ENCODE results near the gene CBFA2T3. TPM values are rescaled to one million over a fixed set of nuclear protein-coding genes. Genes with fewer than 3 reads are reported as not detected.

CBFA2T3 gene
- total and polyA plus RNA-seq, 2 of the 13 experiments (the other 11 are each of a cell fraction or from before 2014, with no cell fraction given): 0.05 TPM; not detected in 1

DNA sequence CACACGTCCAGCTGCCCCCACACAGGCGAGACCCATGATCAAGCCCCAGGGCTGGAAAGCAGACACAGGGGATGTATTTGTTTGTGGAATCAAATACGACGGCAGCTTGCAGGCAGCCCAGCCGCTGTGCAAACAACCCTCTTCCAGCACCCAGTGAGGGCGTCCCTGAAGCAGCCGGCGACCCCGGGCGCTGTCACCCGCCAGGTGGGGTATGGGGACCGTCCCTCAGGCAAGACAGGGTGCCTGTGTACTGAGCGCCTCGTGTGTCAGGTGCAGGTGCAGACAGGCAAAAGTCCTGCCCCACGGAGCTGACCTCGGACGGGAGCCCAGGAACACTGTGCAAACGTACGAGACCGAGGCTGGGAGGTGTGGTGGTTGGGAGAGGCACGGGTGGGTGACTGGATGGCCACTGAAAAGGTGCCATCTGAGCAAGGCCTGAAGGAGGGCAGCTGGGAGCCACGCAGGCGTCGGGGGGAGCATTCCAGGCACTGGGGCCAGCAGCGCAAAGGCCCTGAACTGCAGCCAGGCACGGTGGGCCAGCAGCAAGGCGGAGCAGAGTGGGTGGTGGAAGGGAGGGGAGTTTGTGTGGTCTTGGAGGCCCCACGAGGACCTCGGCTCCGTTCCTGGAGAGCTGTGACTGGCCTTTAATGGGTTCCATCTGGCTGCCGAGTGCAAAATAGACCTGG lies 48.5 kb downstream of the CBFA2T3 start (continued):
- TF ChIP-seq, protein P1, sequence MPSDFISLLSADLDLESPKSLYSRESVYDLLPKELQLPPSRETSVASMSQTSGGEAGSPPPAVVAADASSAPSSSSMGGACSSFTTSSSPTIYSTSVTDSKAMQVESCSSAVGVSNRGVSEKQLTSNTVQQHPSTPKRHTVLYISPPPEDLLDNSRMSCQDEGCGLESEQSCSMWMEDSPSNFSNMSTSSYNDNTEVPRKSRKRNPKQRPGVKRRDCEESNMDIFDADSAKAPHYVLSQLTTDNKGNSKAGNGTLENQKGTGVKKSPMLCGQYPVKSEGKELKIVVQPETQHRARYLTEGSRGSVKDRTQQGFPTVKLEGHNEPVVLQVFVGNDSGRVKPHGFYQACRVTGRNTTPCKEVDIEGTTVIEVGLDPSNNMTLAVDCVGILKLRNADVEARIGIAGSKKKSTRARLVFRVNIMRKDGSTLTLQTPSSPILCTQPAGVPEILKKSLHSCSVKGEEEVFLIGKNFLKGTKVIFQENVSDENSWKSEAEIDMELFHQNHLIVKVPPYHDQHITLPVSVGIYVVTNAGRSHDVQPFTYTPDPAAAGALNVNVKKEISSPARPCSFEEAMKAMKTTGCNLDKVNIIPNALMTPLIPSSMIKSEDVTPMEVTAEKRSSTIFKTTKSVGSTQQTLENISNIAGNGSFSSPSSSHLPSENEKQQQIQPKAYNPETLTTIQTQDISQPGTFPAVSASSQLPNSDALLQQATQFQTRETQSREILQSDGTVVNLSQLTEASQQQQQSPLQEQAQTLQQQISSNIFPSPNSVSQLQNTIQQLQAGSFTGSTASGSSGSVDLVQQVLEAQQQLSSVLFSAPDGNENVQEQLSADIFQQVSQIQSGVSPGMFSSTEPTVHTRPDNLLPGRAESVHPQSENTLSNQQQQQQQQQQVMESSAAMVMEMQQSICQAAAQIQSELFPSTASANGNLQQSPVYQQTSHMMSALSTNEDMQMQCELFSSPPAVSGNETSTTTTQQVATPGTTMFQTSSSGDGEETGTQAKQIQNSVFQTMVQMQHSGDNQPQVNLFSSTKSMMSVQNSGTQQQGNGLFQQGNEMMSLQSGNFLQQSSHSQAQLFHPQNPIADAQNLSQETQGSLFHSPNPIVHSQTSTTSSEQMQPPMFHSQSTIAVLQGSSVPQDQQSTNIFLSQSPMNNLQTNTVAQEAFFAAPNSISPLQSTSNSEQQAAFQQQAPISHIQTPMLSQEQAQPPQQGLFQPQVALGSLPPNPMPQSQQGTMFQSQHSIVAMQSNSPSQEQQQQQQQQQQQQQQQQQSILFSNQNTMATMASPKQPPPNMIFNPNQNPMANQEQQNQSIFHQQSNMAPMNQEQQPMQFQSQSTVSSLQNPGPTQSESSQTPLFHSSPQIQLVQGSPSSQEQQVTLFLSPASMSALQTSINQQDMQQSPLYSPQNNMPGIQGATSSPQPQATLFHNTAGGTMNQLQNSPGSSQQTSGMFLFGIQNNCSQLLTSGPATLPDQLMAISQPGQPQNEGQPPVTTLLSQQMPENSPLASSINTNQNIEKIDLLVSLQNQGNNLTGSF (CRISPR knock-in tag; IDR thresholded peaks at IDR 0.05): no peak
- TF ChIP-seq, protein P2, sequence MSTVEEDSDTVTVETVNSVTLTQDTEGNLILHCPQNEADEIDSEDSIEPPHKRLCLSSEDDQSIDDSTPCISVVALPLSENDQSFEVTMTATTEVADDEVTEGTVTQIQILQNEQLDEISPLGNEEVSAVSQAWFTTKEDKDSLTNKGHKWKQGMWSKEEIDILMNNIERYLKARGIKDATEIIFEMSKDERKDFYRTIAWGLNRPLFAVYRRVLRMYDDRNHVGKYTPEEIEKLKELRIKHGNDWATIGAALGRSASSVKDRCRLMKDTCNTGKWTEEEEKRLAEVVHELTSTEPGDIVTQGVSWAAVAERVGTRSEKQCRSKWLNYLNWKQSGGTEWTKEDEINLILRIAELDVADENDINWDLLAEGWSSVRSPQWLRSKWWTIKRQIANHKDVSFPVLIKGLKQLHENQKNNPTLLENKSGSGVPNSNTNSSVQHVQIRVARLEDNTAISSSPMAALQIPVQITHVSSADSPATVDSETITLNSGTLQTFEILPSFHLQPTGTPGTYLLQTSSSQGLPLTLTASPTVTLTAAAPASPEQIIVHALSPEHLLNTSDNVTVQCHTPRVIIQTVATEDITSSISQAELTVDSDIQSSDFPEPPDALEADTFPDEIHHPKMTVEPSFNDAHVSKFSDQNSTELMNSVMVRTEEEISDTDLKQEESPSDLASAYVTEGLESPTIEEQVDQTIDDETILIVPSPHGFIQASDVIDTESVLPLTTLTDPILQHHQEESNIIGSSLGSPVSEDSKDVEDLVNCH (CRISPR knock-in tag; IDR thresholded peaks at IDR 0.05): no peak

DNA sequence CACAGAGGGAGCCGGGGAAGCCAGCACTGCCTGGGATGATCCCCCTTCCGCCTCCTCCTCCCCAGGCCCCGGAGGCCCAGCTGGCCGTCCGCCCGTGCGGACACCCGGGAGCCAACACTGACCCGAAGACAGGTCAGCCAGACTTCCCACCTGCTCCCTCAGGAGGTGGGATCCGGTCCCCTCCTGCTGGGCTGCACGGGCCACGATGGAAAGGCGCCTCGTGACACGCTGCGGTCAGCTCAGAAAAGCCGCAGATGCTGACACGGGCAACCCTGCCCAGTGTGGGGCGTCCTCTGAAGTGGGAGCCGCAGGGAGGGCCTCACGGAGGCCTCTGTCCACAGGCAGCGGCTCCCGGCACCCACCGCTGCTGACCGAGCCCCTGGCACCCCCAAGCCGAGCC lies 49.3 kb downstream of the CBFA2T3 start:
- H2AFZ ChIP-seq (ENCODE audit: low read length): no peak overlapping the region
- H3K9me3 ChIP-seq (ENCODE audit: low read length): no peaks in the 10 kb centered on the region
- no peak overlapping the region for H3K4me2 ChIP-seq (ENCODE audit: low read depth, low read length)
- FAIRE-seq (no peak), ATAC-seq (no peak), DNase-seq (ENCODE audit: low spot score) (no peak)
- peaks cover 37 to 73% of the 10 kb centered on the region in 2 experiments for H3K27me3 ChIP-seq (ENCODE audit: control insufficient read depth in 1 of 2, insufficient read depth in 2 of 2, low read length in 2 of 2)
- H3K79me2 ChIP-seq (ENCODE audit: insufficient read depth, low read length): no peaks in the 10 kb centered on the region
- H3K27ac ChIP-seq (ENCODE audit: extremely low read length, insufficient read depth, low read length): no peak overlapping the region
- intact Hi-C loops (cut with micrococcal nuclease; ENCODE audit: unreplicated experiment) (loop anchor here (5.0 kb wide), 1 partner anchor 240 kb away; no protein-coding TSS in a partner anchor), in situ Hi-C loops (cut with HindIII; ENCODE audit: extremely low pct_ligation_motif_present, low pct_unique_long_range_greater_than_20kb) (no loop called here)
- no peaks in the 10 kb centered on the region for H3K36me3 ChIP-seq (replicated peaks in 1 of 2; ENCODE audit: control insufficient read depth in 1 of 2, insufficient read depth in 2 of 2, low read length in 2 of 2)
- ChIA-PET POLR2A (no interaction called here), CTCF (ENCODE audit: low intra/inter-chr PET ratio, low total read pairs) (no interaction called here)
- WGBS (ENCODE audit: low lambda C conversion rate): 5% methylated on average over 8 of the region's 26 CpGs
- H3K9ac ChIP-seq (ENCODE audit: insufficient read depth, low read depth, low read length): no peak overlapping the region
- peaks cover 10% of the 10 kb centered on the region; the same call in 1 of the 2 replicates for H4K20me1 ChIP-seq (ENCODE audit: insufficient read depth, low read length)
- BruUV-seq (replicated peaks): no TSS peak
- no peak overlapping the region for H3K4me3 ChIP-seq (replicated peaks in 1 of 3; ENCODE audit: insufficient read depth in 1 of 3, low read depth in 2 of 3, low read length in 3 of 3)
- peaks cover 62% of the 10 kb centered on the region for H3K4me1 ChIP-seq (ENCODE audit: insufficient read depth, low read length)
- no peak for TF ChIP-seq SP4 (CRISPR knock-in tag; IDR thresholded peaks at IDR 0.05)
- no peak for TF ChIP-seq NR2C2 (CRISPR knock-in tag; IDR thresholded peaks at IDR 0.05; ENCODE audit: borderline replicate concordance)
- TF ChIP-seq POLR2AphosphoS2 (IDR thresholded peaks at IDR 0.05; ENCODE audit: low read depth, low read length): no peak
- TF ChIP-seq DR1 (CRISPR knock-in tag; IDR thresholded peaks at IDR 0.05): no peak
- TF ChIP-seq TOE1 (CRISPR knock-in tag; IDR thresholded peaks at IDR 0.05): no peak
- TF ChIP-seq NFKB2 (CRISPR knock-in tag; IDR thresholded peaks at IDR 0.05; ENCODE audit: borderline replicate concordance): no peak
- TF ChIP-seq, protein P3, sequence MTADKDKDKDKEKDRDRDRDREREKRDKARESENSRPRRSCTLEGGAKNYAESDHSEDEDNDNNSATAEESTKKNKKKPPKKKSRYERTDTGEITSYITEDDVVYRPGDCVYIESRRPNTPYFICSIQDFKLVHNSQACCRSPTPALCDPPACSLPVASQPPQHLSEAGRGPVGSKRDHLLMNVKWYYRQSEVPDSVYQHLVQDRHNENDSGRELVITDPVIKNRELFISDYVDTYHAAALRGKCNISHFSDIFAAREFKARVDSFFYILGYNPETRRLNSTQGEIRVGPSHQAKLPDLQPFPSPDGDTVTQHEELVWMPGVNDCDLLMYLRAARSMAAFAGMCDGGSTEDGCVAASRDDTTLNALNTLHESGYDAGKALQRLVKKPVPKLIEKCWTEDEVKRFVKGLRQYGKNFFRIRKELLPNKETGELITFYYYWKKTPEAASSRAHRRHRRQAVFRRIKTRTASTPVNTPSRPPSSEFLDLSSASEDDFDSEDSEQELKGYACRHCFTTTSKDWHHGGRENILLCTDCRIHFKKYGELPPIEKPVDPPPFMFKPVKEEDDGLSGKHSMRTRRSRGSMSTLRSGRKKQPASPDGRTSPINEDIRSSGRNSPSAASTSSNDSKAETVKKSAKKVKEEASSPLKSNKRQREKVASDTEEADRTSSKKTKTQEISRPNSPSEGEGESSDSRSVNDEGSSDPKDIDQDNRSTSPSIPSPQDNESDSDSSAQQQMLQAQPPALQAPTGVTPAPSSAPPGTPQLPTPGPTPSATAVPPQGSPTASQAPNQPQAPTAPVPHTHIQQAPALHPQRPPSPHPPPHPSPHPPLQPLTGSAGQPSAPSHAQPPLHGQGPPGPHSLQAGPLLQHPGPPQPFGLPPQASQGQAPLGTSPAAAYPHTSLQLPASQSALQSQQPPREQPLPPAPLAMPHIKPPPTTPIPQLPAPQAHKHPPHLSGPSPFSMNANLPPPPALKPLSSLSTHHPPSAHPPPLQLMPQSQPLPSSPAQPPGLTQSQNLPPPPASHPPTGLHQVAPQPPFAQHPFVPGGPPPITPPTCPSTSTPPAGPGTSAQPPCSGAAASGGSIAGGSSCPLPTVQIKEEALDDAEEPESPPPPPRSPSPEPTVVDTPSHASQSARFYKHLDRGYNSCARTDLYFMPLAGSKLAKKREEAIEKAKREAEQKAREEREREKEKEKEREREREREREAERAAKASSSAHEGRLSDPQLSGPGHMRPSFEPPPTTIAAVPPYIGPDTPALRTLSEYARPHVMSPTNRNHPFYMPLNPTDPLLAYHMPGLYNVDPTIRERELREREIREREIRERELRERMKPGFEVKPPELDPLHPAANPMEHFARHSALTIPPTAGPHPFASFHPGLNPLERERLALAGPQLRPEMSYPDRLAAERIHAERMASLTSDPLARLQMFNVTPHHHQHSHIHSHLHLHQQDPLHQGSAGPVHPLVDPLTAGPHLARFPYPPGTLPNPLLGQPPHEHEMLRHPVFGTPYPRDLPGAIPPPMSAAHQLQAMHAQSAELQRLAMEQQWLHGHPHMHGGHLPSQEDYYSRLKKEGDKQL (CRISPR knock-in tag; IDR thresholded peaks at IDR 0.05; ENCODE audit: low read depth): no peak

Data from HepG2 (cell line).